ENCODE measurements around the gene ABCF2.

DNA sequence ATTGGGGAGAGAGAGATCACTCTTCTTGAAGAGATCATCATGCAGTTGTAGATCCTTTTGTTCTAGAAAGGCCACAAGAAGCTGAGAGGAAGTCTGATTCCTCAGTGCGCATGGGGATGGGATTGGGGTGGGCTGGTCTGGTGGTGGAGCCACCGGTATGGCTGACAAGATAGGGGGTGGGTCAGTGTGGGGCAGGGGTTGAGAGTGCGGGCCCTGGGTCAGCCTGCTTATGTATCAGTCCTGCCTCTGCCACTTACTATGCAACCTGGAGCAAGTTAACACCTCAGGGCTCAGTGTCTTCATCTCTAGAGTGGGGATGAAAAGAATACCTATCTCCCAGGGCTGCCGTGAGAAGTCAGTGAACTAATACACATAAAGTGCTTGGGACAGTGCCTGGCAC is 13.5 kb upstream of the ABCF2 start:
- TF ChIP-seq, protein P1, sequence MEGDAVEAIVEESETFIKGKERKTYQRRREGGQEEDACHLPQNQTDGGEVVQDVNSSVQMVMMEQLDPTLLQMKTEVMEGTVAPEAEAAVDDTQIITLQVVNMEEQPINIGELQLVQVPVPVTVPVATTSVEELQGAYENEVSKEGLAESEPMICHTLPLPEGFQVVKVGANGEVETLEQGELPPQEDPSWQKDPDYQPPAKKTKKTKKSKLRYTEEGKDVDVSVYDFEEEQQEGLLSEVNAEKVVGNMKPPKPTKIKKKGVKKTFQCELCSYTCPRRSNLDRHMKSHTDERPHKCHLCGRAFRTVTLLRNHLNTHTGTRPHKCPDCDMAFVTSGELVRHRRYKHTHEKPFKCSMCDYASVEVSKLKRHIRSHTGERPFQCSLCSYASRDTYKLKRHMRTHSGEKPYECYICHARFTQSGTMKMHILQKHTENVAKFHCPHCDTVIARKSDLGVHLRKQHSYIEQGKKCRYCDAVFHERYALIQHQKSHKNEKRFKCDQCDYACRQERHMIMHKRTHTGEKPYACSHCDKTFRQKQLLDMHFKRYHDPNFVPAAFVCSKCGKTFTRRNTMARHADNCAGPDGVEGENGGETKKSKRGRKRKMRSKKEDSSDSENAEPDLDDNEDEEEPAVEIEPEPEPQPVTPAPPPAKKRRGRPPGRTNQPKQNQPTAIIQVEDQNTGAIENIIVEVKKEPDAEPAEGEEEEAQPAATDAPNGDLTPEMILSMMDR (conservative IDR thresholded peaks at IDR 0.05; ENCODE audit: low read length): no peak
- no peak for TF ChIP-seq EZH2phosphoT487 (IDR thresholded peaks at IDR 0.05; ENCODE audit: borderline replicate concordance, low read depth, low read length)

Measured in OCI-LY7 (cell line).